ENCODE measurements around the gene CCN5.
"Not testable (repeated sequence)": the region's sequence is repeated elsewhere in the genome, so short reads cannot be mapped to it uniquely, and the experiment has no call there.

The CCN5 gene

GRCh38 chr20:44695295-44695673 lies 19.9 kb upstream of the CCN5 start:
- no peak for DNase-seq (ENCODE audit: low spot score)

- DNase-seq (ENCODE audit: low spot score) = no peak
These were observed 19.4 kb upstream of the CCN5 start for GRCh38 chr20:44695674-44696300.

GRCh38 chr20:44696315-44696714 lies 18.9 kb upstream of the CCN5 start:
- DNase-seq (ENCODE audit: low spot score) = no peak

- not testable (repeated sequence) for DNase-seq (ENCODE audit: low spot score)
These were observed 18.1 kb upstream of the CCN5 start for GRCh38 chr20:44697041-44697440.

- no peak for DNase-seq (ENCODE audit: low spot score)
These were observed 16.8 kb upstream of the CCN5 start for GRCh38 chr20:44698351-44698750.

GRCh38 chr20:44700306-44700705 lies 14.9 kb upstream of the CCN5 start:
- DNase-seq (ENCODE audit: low spot score) = no peak

GRCh38 chr20:44701118-44701857 lies 13.9 kb upstream of the CCN5 start:
- DNase-seq (ENCODE audit: low spot score) = no peak

- DNase-seq (ENCODE audit: low spot score) = no peak
These were observed 13.3 kb upstream of the CCN5 start for GRCh38 chr20:44701858-44702256.

- no peak for DNase-seq (ENCODE audit: low spot score)
These were observed 12.4 kb upstream of the CCN5 start for GRCh38 chr20:44702776-44703175.

GRCh38 chr20:44703183-44703925 lies 11.8 kb upstream of the CCN5 start:
- DNase-seq (ENCODE audit: low spot score) = no peak

- DNase-seq (ENCODE audit: low spot score) = no peak
These were observed 11.1 kb upstream of the CCN5 start for GRCh38 chr20:44703956-44704488.

GRCh38 chr20:44704551-44704971 lies 10.6 kb upstream of the CCN5 start:
- no peak for DNase-seq (ENCODE audit: low spot score)

- DNase-seq (ENCODE audit: low spot score) = no peak
These were observed 9.6 kb upstream of the CCN5 start for GRCh38 chr20:44705364-44706094.

- DNase-seq (ENCODE audit: low spot score) = no peak
These were observed 8.7 kb upstream of the CCN5 start for GRCh38 chr20:44706301-44707017.

- DNase-seq (ENCODE audit: low spot score) = no peak
These were observed 8.1 kb upstream of the CCN5 start for GRCh38 chr20:44707018-44707579.

- no peak for DNase-seq (ENCODE audit: low spot score)
These were observed 5.8 kb upstream of the CCN5 start for GRCh38 chr20:44709380-44709779.

GRCh38 chr20:44709797-44710196 lies 5.4 kb upstream of the CCN5 start:
- no peak for DNase-seq (ENCODE audit: low spot score)

- DNase-seq (ENCODE audit: low spot score) = no peak
These were observed 3.9 kb upstream of the CCN5 start for GRCh38 chr20:44711237-44711636.

GRCh38 chr20:44714102-44714700 lies 968 bp upstream of the CCN5 start:
- no peak for DNase-seq (ENCODE audit: low spot score)

GRCh38 chr20:44715499-44716308 lies 535 bp downstream of the CCN5 start:
- DNase-seq (ENCODE audit: low spot score) = no peak

Measured in kidney capillary endothelial cell (primary cell).